Activated CD8-positive, alpha-beta T cell treated with anti-CD3 and anti-CD28 coated beads for 36 hours (primary cell): ENCODE measurements around the gene LDLRAP1. TPM values are rescaled to one million over a fixed set of nuclear protein-coding genes. Genes with fewer than 3 reads are reported as not detected.

Experiments used
- ATAC-seq: fragments of 200-7000 bp; cut with Tn5 transposase; one replicate; pipeline ENCODE4 v1.10.0; 2021; ENCODE audit warnings: mild to moderate bottlenecking, moderate library complexity
- CTCF ChIA-PET: fragments of 350-600 bp; sonication (Branson Sonifier 250); formaldehyde crosslinking; loops from one replicate; lab custom pipeline; 2021; ENCODE audit warnings: antibody characterized with exemption; lab: Charles Lee
- POLR2A ChIA-PET: fragments of 350-600 bp; sonication (Branson Sonifier 250); formaldehyde crosslinking; loops from one replicate; lab custom pipeline; 2021; ENCODE audit warnings: antibody characterized with exemption; lab: Charles Lee
- DNase-seq: peaks from one replicate; pipeline ENCODE4 v3.0.0-alpha.2; 2020
- H3K27ac Mint-ChIP-seq: one replicate; pipeline ENCODE4 v1.8.0; 2021; ENCODE audit warnings: mild to moderate bottlenecking, mixed read lengths
- H3K27me3 Mint-ChIP-seq: one replicate; pipeline ENCODE4 v1.8.0; 2021; ENCODE audit warnings: mixed read lengths
- H3K36me3 Mint-ChIP-seq: one replicate; pipeline ENCODE4 v1.8.0; 2021; ENCODE audit warnings: low read depth, mixed read lengths
- H3K4me1 Mint-ChIP-seq: one replicate; pipeline ENCODE4 v1.8.0; 2021; ENCODE audit warnings: low read depth, mixed read lengths
- H3K4me3 Mint-ChIP-seq: one replicate; pipeline ENCODE4 v1.8.0; 2021; ENCODE audit warnings: mild to moderate bottlenecking, moderate library complexity, mixed read lengths
- H3K9me3 Mint-ChIP-seq: one replicate; pipeline ENCODE4 v1.8.0; 2021; ENCODE audit warnings: mixed read lengths
- intact Hi-C: fragments of 100-400 bp; cut with micrococcal nuclease; formaldehyde crosslinking; loops from one replicate; pipeline ENCODE4 v1.10.0; 2022
- total RNA-seq, 2 experiments: library from RNA; stranded (reverse); gene quantifications; one replicate each; pipeline ENCODE4 v1.2.3, GENCODE V29; 2021
- TF ChIP-seq, protein P1 (sequence below): fragments of 200-600 bp; IDR thresholded peaks from one replicate; pipeline ENCODE4 v1.8.0; 2022; ENCODE audit warnings: antibody characterized with exemption, mild to moderate bottlenecking

Gene LDLRAP1
- total RNA-seq, 2 experiments from 2014 or later, result 13.4 to 14.5 TPM

DNA sequence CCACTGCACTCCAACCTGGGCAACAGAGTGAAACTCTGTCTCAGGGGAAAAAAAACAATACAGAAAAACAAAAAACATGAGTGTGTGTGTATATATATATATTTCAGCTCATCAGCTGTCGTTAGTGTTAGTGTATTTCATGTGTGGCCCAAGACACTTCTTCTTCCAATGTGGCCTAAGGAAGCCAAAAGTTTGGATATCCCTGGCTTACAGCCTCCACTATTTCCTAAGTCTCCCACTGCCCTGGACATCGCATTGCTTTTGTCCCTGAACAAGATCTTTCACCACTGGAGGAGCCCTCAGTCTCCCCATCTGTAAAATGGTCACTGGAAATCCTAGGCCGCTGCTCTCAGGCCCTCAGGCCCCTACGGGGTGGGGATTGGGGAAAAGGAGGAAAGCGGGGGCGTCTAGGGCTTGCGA, 391 bp upstream of the LDLRAP1 start:
- POLR2A ChIA-PET, result interaction anchor here (1.0 kb wide), 1 partner anchor 29 kb away, joined by 3 read pairs; no protein-coding TSS in a partner anchor
- DNase-seq (no peak), ATAC-seq (no peak)
- no peaks in the 10 kb centered on the region for H3K36me3 Mint-ChIP-seq
- no peaks in the 10 kb centered on the region for H3K27me3 Mint-ChIP-seq
- peaks cover 38% of the 10 kb centered on the region for H3K4me1 Mint-ChIP-seq
- H3K27ac Mint-ChIP-seq, result no peak overlapping the region
- H3K9me3 Mint-ChIP-seq, result no peaks in the 10 kb centered on the region
- TF ChIP-seq, protein P1, sequence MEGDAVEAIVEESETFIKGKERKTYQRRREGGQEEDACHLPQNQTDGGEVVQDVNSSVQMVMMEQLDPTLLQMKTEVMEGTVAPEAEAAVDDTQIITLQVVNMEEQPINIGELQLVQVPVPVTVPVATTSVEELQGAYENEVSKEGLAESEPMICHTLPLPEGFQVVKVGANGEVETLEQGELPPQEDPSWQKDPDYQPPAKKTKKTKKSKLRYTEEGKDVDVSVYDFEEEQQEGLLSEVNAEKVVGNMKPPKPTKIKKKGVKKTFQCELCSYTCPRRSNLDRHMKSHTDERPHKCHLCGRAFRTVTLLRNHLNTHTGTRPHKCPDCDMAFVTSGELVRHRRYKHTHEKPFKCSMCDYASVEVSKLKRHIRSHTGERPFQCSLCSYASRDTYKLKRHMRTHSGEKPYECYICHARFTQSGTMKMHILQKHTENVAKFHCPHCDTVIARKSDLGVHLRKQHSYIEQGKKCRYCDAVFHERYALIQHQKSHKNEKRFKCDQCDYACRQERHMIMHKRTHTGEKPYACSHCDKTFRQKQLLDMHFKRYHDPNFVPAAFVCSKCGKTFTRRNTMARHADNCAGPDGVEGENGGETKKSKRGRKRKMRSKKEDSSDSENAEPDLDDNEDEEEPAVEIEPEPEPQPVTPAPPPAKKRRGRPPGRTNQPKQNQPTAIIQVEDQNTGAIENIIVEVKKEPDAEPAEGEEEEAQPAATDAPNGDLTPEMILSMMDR, result no peak
- CTCF ChIA-PET, result interaction anchor here (0.9 to 1.6 kb wide), 4 partner anchors 21 to 29 kb away, joined by 3 to 4 read pairs (median 3); no protein-coding TSS in a partner anchor
- H3K4me3 Mint-ChIP-seq, result peak overlapping the region; percentile 82
- intact Hi-C loops, result loop anchor here (10.0 kb wide), 1 partner anchor 162 kb away; no protein-coding TSS in a partner anchor

DNA sequence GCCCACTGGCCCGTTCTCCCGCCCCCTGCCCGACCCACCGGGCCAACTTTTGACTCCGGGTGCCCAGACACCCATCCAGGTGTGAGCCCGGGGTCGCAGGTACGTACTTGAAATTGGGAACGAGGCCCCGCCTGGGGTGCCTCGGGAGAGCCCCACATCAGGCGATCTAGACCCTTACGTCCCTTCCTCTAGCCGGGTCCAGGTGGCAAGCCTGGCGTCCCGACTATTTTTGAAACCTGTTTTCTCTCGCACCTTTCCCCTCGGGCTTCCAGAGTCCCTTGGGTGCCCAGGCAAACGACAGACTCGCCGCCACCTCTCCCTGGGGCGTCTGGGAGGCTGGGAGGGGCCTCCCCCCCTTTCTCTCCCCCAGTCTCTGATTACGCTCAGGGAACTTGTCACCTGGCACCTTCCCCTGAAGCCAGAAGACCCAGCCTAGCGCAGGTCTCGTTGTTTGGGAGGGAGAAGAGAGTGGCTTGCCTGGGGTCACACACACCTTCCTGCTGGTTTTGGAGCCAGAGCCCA, 898 bp downstream of the LDLRAP1 start:
- TF ChIP-seq, protein P1, result no peak
- Mint-ChIP-seq H3K4me1 (peaks cover 46% of the 10 kb centered on the region), H3K9me3 (no peaks in the 10 kb centered on the region), H3K27ac (peak overlapping the region; percentile 75), H3K4me3 (peak overlapping the region; percentile 82), H3K36me3 (no peaks in the 10 kb centered on the region), H3K27me3 (no peaks in the 10 kb centered on the region)
- intact Hi-C loops, result loop anchor here (10.0 kb wide), 1 partner anchor 160 kb away; no protein-coding TSS in a partner anchor
- POLR2A ChIA-PET, result interaction anchor here (0.5 to 1.4 kb wide), 5 partner anchors 9 to 311 kb away, joined by 3 to 5 read pairs (median 4); no protein-coding TSS in a partner anchor
- no peak for ATAC-seq
- CTCF ChIA-PET, result interaction anchor here (0.9 kb wide), 1 partner anchor 24 kb away, joined by 3 read pairs; no protein-coding TSS in a partner anchor
- DNase-seq, result no peak

DNA sequence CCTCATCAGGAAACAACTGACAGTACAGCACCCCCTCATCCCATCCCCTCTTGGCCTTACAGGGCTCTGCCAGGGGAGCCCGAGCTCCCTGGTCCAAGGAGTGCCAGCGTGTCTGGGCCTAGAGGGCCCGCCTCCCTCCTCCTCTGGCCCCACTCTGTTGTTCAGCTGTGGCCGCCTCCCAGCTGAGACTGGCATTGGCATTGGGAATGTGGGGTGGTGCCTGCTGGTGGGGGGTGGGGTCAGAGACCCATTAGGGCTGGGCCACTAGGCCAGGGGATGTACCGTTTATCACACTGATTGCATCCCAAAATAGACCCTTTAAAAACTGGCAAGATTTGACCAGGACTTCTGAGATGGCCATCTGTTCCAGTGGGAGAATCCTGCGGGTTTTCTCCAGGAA, 1.4 kb downstream of the LDLRAP1 start:
- DNase-seq (no peak), ATAC-seq (no peak)
- Mint-ChIP-seq H3K27ac (peak overlapping the region; percentile 75), H3K4me3 (peak overlapping the region; percentile 82), H3K27me3 (no peaks in the 10 kb centered on the region), H3K4me1 (peaks cover 49% of the 10 kb centered on the region), H3K9me3 (no peaks in the 10 kb centered on the region), H3K36me3 (no peaks in the 10 kb centered on the region)
- TF ChIP-seq, protein P1, result no peak
- POLR2A ChIA-PET, result interaction anchor here (0.8 to 1.4 kb wide), 3 partner anchors 10 to 312 kb away, joined by 3 to 5 read pairs (median 4); no protein-coding TSS in a partner anchor
- intact Hi-C loops, result loop anchor here (10.0 kb wide), 1 partner anchor 160 kb away; no protein-coding TSS in a partner anchor
- CTCF ChIA-PET, result no interaction called here

DNA sequence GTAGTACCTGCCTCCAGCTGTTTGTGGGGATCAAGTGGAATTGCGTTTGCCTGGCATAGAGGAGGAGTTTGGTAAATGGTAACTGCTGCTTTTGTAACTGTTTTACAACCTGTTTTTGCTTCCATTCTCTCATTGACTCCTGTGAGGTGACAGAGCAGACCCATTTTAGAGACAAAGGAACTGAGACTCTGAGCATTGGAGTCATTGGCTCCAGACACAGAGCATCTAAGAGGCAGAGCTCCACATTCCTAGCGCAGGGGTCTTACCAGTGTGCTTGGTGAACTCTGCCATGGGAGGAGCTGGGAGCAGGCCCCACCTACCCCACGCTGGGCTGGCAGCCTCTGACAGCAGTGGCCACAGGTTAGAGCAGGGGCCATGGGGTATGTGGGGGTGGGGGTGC, 2.4 kb downstream of the LDLRAP1 start:
- no peaks in the 10 kb centered on the region for H3K27me3 Mint-ChIP-seq
- peak overlapping the region; percentile 82 for H3K4me3 Mint-ChIP-seq
- peaks cover 4% of the 10 kb centered on the region for H3K36me3 Mint-ChIP-seq
- TF ChIP-seq, protein P1, result no peak
- ChIA-PET CTCF (interaction anchor here (1.3 to 2.0 kb wide), 3 partner anchors 21 to 63 kb away, joined by 3 to 6 read pairs (median 4); no protein-coding TSS in a partner anchor), POLR2A (interaction anchor here (1.1 kb wide), 1 partner anchor 10 kb away, joined by 4 read pairs; no protein-coding TSS in a partner anchor)
- DNase-seq (no peak), ATAC-seq (no peak)
- H3K4me1 Mint-ChIP-seq, result peaks cover 59% of the 10 kb centered on the region
- intact Hi-C loops, result loop anchor here (10.0 kb wide), 1 partner anchor 159 kb away; no protein-coding TSS in a partner anchor
- H3K9me3 Mint-ChIP-seq, result no peaks in the 10 kb centered on the region
- peak overlapping the region; percentile 53 for H3K27ac Mint-ChIP-seq

DNA sequence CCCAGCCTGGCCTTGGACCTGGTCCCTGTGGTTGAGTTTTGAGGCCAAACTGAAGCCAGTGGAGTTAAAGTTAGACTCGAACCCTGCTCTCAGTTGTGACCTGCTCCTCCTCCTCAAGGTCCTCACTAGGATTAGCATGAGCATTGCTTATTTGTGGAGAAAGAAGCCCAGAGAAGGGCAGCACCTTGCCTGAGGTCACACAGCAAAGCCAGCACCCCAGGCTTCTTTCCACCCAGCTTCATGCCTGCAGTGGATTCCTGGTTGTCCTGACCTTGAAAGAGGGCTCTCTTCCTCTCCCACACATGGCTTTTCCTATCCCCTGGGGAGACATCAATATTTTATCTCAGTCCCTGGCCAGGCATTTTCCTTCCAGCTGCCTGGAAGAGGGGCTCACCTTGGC, 2.8 kb downstream of the LDLRAP1 start:
- Mint-ChIP-seq H3K4me3 (no peak overlapping the region), H3K9me3 (no peaks in the 10 kb centered on the region), H3K27ac (peak overlapping the region; percentile 16), H3K36me3 (peaks cover 6% of the 10 kb centered on the region), H3K27me3 (no peaks in the 10 kb centered on the region), H3K4me1 (peaks cover 63% of the 10 kb centered on the region)
- TF ChIP-seq, protein P1, result no peak
- no peak for ATAC-seq
- intact Hi-C loops, result loop anchor here (10.0 kb wide), 1 partner anchor 159 kb away; no protein-coding TSS in a partner anchor
- no peak for DNase-seq
- ChIA-PET CTCF (interaction anchor here (1.0 to 2.0 kb wide), 5 partner anchors 20 to 73 kb away, joined by 3 to 8 read pairs (median 4); no protein-coding TSS in a partner anchor), POLR2A (interaction anchor here (6.1 kb wide), 1 partner anchor 19 kb away, joined by 43 read pairs; no protein-coding TSS in a partner anchor)
